Parietal lobe (tissue), 1 donor: ENCODE data around the gene MPPED2. TPM values are rescaled to one million over a fixed set of nuclear protein-coding genes. Genes with fewer than 3 reads are reported as not detected.

Source experiments
- total RNA-seq: library from RNA; depleted of rRNA; stranded (reverse); fragments of >200 nt; gene quantifications from one replicate; pipeline ENCODE4 v1.2.3, GENCODE V29; 2014

The MPPED2 gene
- total RNA-seq = 137 TPM

GRCh38 chr11:30586251-30587144 is at the start of gene MPPED2:
Gene MPPED2, minus strand, starts transcription at chr11:30586353. Its CDS starts 5,980 bp downstream, at chr11:30580373.

